K562 (cell line): ENCODE results near the gene THOC1. TPM values are rescaled to one million over a fixed set of nuclear protein-coding genes. Genes with fewer than 3 reads are reported as not detected.

Experiments used
- polyA plus RNA-seq, 8 experiments: library from polyadenylated mRNA; depleted of rRNA in 4 of 8; stranded (reverse) in 5 of 8; unstranded in 3 of 8; fragments of >200 nt; fragmentation: Nextera tagmentation in 2 of 8; fragmentation: Illumina TruSeq in 1 of 8; extraction: Ambion mirVana in 2 of 8; extraction: Trizol in 1 of 8; gene quantifications; 2 replicates each; pipeline versions ENCODE4 v1.2.1 to v1.2.3, GENCODE V29; 2011 to 2014; ENCODE audit warnings: inconsistent platforms in 1 of 8, missing spikeins in 1 of 8
- total RNA-seq, 7 experiments: library from RNA; depleted of rRNA in 6 of 7; stranded (reverse); fragments of >200 nt in 6 of 7; fragmentation: Illumina TruSeq in 2 of 7; extraction: Trizol in 2 of 7; gene quantifications; 2 replicates each; pipeline versions ENCODE4 v1.2.1 to v1.2.3, GENCODE V29; 2011 to 2021; ENCODE audit warnings: low replicate concordance in 1 of 7

THOC1 gene
- total and polyA plus RNA-seq, 9 of the 15 experiments (the other 6 are each of a cell fraction or from before 2014, with no cell fraction given) = 71.1 to 143 (median 107) TPM

Other genes starting within 250 kb of the THOC1 start
- not detected in 2 replicates for gene TUBB8B, start 218.4 kb downstream of the THOC1 start, total RNA-seq (2014; rRNA removed)
- not detected in 2 replicates for gene TUBB8B, start 218.4 kb downstream of the THOC1 start, total RNA-seq (2014; rRNA removed; fragmentation: Illumina TruSeq; extraction: Trizol)
- gene TUBB8B, start 218.4 kb downstream of the THOC1 start, total RNA-seq (2015; rRNA removed; fragmentation: Illumina TruSeq; extraction: Trizol) = not detected in 2 replicates
- gene TUBB8B, start 218.4 kb downstream of the THOC1 start, total RNA-seq (2021) = not detected in 2 replicates
- gene TUBB8B, start 218.4 kb downstream of the THOC1 start, polyA plus RNA-seq (2011; rRNA removed) = 0.08 TPM in 1 of 2 replicates, not detected in the other
- gene TUBB8B, start 218.4 kb downstream of the THOC1 start, polyA plus RNA-seq (2014; fragmentation: Illumina TruSeq; extraction: Trizol) = 0.11 TPM in 1 of 2 replicates, not detected in the other
- gene TUBB8B, start 218.4 kb downstream of the THOC1 start, polyA plus RNA-seq (2014; fragmentation: Nextera tagmentation; extraction: Ambion mirVana) = not detected
- not detected in 2 replicates for gene TUBB8B, start 218.4 kb downstream of the THOC1 start, polyA plus RNA-seq (2014; rRNA removed)
- 18.7 and 20.5 TPM in 2 replicates for gene USP14, start 109.5 kb downstream of the THOC1 start, total RNA-seq (2014; rRNA removed)
- 34.3 and 37.5 TPM in 2 replicates for gene USP14, start 109.5 kb downstream of the THOC1 start, total RNA-seq (2014; rRNA removed; fragmentation: Illumina TruSeq; extraction: Trizol)
- gene USP14, start 109.5 kb downstream of the THOC1 start, total RNA-seq (2015; rRNA removed; fragmentation: Illumina TruSeq; extraction: Trizol) = 25.7 and 28.3 TPM in 2 replicates
- gene USP14, start 109.5 kb downstream of the THOC1 start, total RNA-seq (2021) = 114 and 122 TPM in 2 replicates
- gene USP14, start 109.5 kb downstream of the THOC1 start, polyA plus RNA-seq (2011; rRNA removed) = 56.5 and 63.9 TPM in 2 replicates
- 124 and 129 TPM in 2 replicates for gene USP14, start 109.5 kb downstream of the THOC1 start, polyA plus RNA-seq (2014; fragmentation: Illumina TruSeq; extraction: Trizol)
- 10 to 100 TPM; 34.4 to 40.3 TPM for gene USP14, start 109.5 kb downstream of the THOC1 start, polyA plus RNA-seq (2014; fragmentation: Nextera tagmentation; extraction: Ambion mirVana)
- gene USP14, start 109.5 kb downstream of the THOC1 start, polyA plus RNA-seq (2014; rRNA removed) = 44.6 and 67.2 TPM in 2 replicates
- 0.04 TPM in 1 of 2 replicates, not detected in the other for gene COLEC12, start 232.7 kb upstream of the THOC1 start, total RNA-seq (2014; rRNA removed)
- not detected in 2 replicates for gene COLEC12, start 232.7 kb upstream of the THOC1 start, total RNA-seq (2014; rRNA removed; fragmentation: Illumina TruSeq; extraction: Trizol)
- not detected in 2 replicates for gene COLEC12, start 232.7 kb upstream of the THOC1 start, total RNA-seq (2015; rRNA removed; fragmentation: Illumina TruSeq; extraction: Trizol)
- 0.04 TPM in 2 replicates for gene COLEC12, start 232.7 kb upstream of the THOC1 start, total RNA-seq (2021)
- gene COLEC12, start 232.7 kb upstream of the THOC1 start, polyA plus RNA-seq (2011; rRNA removed) = not detected in 2 replicates
- not detected in 2 replicates for gene COLEC12, start 232.7 kb upstream of the THOC1 start, polyA plus RNA-seq (2014; fragmentation: Illumina TruSeq; extraction: Trizol)
- not detected for gene COLEC12, start 232.7 kb upstream of the THOC1 start, polyA plus RNA-seq (2014; fragmentation: Nextera tagmentation; extraction: Ambion mirVana)
- not detected in 2 replicates for gene COLEC12, start 232.7 kb upstream of the THOC1 start, polyA plus RNA-seq (2014; rRNA removed)